ENCODE data around the gene ACACB.
"Not testable (repeated sequence)": the region's sequence is repeated elsewhere in the genome, so short reads cannot be mapped to it uniquely, and the experiment has no call there.

The ACACB gene

DNA sequence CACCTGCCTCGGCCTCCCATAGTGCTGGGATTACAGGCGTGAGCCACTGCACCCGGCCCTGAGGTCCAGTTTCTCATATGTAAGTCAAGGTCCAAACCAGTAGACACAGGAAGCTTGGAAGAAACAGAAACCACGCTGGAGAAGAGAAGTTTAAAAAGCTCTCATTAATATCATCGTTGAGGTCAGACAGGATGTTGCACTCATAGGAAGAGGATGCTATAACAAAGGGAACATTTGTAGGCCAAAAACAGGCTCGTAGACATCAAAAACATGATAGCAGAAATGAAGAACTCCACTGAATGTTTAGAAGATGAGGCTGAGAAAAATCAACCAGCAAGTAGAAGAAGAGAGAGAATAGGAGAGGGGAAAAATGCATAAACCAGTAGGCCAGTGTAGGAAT is 46.8 kb downstream of the ACACB start:
- DNase-seq: no peak
- intact Hi-C loops (cut with DNase I): no loop called here

DNA sequence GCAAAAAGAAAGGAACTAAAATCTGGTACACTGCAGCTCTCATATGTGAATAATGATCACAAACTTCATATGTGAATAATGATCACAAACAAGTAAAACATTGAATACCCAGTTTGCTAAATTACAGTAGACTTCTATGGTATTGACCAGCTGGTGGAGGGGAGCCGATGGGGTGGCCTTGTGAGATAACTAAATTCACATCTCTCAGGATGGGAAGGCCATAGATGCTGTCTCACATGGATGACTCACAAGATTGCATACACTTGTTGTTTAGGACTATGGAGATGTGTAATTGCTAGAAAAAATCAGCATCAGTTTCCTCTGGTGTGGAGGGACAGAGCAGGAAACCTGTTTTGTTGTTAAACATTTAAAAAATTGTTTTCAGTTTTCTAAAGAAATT is 49.2 kb downstream of the ACACB start:
- intact Hi-C loops (cut with DNase I): no loop called here
- no peak for DNase-seq

DNA sequence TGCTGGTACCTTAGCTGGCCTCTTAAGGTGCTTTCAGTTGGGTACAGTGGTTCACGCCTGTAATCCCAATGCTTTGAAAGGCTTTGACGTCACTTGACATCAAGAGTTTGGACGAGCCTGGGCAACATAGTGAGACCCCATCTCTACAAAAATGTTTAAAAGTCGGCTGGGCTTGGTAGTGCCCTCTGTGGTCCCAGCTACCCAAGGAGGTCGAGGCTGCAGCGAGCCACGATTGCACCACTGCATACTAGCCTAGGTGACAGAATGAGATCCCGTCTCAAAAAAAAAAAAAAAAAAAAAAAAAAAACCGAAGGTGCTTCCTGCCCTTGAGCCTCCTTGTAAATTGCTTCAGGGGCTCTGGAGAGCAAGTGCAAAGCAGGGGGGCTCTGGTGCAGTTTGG is 50.0 kb downstream of the ACACB start:
- no peak for DNase-seq
- intact Hi-C loops (cut with DNase I): no loop called here

DNA sequence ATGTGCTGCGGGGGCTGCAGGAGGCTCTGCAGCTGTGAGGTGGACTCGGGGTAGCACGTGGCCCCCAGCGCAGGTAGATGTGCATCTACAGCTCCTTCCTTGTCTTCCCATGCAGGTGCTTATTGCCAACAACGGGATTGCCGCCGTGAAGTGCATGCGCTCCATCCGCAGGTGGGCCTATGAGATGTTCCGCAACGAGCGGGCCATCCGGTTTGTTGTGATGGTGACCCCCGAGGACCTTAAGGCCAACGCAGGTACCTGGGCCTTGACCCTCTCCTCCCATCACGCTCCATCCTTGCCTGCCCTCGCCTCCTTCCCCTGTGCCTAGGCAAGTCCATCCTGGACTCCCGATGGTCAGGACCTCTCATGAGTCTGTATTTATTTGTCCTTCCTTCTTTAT is 51.4 kb downstream of the ACACB start:
- peak in 1 of 42 donors; percentile 19 for DNase-seq
- intact Hi-C loops (cut with DNase I): no loop called here

DNA sequence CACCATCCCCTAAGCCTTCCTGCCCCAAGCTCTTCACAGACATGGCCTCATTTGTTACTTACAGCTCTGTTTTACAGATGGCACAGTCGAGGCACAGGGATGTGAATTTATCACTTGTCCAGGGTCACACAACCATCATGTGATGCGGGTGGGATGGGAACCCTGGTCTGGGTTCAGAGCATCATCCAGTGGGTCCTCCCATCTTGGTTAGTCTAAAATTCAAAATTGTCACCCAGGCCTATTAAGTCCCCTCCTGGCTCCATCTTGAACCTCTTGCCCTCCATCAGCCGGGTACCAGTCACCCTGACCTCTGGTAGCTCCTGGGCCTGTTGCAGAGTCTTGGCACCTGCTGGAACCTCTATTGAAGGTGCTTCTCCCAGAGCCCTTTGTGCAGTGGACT is 52.9 kb downstream of the ACACB start:
- intact Hi-C loops (cut with DNase I): no loop called here
- DNase-seq: peak in 1 of 42 donors; percentile 8

DNA sequence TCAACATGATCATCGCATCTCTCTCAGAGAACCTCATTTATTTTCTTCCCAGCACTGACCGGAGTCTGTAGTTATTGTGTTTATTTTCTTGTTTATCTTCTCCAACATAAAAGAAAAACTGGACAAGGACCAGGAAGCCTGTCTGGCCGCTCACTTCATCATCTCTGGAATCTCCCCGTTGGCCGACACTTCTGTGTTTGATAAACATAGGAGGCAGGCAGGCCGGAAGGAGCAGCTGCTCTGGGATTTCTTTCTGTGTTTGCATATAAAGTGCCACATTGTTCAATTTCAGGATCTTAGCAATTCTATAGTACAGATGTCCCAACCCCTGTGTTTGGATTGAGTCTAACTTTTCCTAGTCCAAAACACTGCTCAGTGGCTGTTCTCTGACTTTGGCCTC is 53.3 kb downstream of the ACACB start:
- intact Hi-C loops (cut with DNase I): no loop called here
- DNase-seq: peak in 1 of 42 donors; percentile 11

DNA sequence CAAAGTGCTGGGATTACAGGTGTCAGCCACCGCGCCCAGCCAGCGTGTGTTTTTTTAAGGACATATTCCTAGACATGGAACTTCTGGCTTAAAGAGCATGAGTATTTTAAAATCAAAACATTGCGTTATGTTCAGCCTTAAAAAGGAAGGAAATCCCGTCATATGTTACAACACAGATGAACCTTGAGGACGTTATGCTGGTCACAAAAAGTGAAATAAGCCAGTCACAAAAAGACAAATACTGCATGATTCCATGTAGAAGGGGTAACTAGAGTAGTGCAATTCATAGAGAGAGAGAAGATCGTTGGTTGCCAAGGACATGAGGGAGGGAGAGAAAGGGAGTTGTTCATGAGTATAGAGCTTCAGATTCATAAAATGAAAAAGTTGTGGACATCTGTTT is 53.9 kb downstream of the ACACB start:
- DNase-seq: no peak
- intact Hi-C loops (cut with DNase I): no loop called here

DNA sequence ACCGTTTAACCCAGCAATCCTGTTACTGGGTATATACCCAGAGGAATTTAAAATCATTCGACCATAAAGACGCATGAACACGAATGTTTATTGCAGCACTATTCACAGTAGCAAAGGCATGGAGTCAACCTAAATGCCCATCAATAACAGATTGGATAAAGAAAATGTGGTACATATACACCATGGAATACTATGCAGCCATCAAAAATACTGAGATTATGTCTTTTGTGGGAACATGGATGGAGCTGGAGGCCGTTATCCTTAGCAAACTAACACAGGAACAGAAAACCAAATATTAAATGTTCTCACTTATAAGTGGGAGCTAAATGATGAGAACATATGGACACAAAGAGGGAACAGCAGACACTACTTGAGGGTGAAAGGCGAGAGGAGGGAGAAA is 56.4 kb downstream of the ACACB start:
- intact Hi-C loops (cut with DNase I); DNase-seq: not testable (repeated sequence)

DNA sequence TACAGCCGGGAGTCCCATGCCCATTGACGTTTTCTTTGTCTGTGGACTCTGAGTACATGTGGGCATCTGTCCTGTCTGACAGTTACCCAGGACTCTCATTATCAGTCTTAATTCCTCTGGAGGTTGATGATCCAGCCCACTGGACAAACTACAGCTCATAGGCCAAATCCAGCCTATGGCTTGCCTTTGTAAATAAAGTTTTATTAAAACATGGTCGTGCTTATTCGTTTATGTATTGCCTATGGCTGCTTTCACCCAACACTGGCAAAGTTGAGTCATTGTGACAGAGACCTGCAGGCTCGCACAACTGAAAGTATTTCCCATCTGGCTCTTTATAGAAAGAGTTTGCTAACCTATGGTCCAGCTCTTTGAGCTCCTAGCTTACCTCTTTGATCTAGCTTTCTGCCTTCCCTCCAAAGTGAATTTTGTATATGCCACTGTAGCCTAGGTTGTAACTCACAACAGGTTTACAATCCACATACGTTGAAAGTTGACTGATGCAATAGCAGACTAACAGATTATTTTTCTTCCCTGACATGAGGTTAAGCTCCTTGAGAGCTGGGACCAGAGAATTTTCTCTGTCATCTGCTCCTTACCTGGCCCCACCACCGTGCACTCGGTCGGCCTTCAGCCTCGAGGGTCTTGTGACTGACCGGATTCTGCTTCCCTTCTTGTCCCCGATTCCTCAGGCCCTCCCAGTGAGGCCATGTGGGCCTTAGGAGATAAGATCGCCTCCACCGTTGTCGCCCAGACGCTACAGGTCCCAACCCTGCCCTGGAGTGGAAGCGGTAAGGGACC is 57.3 kb downstream of the ACACB start:
- no peak for DNase-seq
- intact Hi-C loops (cut with DNase I): no loop called here

DNA sequence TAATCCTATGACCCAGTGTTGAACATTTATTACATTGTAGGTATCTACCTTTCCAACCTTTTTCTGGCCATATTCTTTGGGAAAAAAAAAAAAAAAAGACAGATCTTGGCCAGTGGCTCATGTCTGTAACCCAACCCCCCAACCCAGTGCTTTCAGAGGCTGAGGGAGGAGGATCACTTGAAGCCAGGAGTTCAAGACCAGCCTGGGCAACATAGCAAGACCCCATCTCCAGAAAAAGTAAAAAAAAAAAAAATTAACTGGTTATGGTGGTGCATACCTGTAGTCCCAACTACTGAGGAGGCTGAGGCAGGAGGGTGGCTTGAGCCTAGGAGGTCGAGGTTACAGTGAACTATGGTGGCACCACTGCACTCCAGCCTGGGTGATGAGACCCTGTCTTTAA is 58.1 kb downstream of the ACACB start:
- DNase-seq: no peak
- intact Hi-C loops (cut with DNase I): no loop called here

DNA sequence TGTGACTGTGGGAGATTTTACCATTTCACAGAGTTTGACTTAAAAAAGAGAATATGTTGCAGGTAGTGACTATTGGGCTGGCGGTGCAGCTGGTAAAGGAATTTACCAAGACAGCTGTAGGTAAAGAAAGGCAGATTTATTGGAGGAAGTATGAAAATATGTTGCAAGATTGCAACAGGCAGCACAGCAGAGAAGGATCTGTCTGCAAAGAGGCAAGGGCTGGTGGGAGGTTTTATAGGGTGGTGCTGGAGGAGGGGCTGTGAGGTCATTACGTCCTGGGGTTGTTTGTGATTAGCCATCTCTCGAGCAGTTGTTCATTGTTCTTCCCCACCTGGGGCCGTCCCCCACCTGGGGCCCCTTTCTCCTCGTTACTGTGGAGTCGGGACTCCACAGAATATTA is 62.1 kb downstream of the ACACB start:
- intact Hi-C loops (cut with DNase I): no loop called here
- peak in 1 of 42 donors; percentile 5 for DNase-seq

DNA sequence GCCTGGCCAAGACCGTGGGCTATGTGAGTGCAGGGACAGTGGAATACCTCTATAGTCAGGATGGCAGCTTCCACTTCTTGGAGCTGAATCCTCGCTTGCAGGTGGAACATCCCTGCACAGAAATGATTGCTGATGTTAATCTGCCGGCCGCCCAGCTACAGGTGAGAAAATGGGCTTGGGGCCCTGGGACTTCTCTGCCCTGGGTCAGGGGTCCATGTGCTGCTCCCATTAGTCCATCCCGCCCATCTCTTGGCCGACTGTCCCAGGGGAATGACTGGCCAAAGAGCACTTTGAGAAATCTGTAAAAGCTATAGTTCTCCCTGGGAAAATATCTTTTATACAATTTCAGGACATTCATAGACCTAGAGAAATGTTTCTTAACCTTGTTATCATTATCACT is 63.5 kb downstream of the ACACB start:
- intact Hi-C loops (cut with DNase I): no loop called here
- DNase-seq: no peak

DNA sequence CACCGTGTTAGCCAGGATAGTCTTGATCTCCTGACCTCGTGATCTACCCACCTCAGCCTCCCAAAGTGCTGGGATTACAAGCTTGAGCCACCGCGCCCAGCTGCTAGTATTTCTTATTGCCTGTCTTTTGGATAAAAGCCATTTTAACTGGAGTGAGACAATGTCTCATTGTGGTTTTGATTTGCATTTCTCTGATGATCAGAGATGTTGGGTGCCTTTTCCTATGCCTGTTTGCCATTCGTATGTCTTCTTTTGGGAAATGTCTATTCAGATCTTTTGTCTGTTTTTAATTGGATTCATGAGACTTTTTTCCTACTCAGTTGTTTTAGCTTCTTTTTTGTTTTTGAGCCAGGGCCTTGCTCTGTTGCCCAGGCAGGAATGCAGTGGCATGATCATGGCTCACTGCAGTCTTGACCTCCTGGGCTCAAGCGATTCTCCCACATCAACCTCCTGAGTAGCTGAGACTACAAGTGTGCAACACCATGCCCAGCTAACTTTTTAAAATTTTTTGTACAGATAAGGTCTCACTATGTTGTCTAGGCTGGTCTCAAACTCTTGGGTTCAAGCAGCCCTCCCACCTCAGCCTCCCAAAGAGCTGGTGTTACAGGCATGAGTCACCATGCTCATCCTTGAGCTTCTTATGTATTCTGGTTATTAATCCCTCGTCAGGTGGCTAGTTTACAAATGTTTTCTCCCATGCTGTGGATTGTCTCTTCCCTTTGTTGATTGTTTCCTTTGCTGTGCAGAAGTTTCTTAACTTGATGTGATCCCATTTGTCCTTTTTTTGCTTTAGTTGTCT is 65.9 kb downstream of the ACACB start:
- peak in 17 of 42 donors; percentile 11 to 64 (median 28) for DNase-seq
- intact Hi-C loops (cut with DNase I): no loop called here

DNA sequence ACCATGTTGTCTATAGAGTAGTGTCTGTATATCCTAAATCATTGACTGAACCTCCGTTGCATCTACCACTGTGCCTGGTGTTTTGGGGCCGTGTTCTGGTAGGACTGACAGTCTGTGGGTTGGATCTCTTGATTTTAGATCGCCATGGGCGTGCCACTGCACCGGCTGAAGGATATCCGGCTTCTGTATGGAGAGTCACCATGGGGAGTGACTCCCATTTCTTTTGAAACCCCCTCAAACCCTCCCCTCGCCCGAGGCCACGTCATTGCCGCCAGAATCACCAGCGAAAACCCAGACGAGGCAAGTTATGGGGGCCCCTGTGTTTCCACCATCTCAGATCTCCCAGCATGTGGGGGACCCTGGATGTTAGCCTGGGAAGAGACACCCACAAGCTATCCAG is 69.1 kb downstream of the ACACB start:
- DNase-seq: no peak
- intact Hi-C loops (cut with DNase I): no loop called here

DNA sequence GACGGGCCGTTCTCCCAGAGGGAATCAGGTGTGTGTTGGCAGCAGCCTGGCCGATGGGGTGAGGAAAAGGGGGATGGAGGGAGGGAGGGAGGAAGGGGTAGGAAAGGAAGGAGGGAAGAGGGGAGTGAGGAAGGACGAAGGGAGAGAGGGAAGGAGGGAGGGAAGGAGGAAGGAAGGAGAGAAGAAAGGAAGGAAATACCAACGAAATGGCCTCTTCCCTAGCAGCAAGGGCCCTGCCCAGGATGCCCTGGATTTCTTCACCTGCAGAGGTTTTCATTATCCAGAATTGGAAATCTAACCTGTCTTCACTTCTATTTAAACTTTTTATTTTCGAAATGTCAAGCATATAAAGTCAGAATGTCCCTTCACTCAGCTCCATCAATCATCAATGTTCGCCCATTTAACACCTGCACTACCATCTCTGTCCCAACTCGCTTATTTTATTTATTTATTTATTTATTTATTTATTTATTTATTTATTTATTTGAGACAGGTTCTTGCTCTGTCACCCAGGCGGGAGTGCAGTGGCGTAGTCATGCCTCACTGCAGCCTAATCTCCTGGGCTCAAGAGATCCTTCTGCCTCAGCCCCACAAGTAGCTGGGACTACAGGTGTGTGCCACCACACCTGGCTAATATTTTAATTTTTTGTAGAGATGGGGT is 70.7 kb downstream of the ACACB start:
- no peak for DNase-seq
- intact Hi-C loops (cut with DNase I): no loop called here

DNA sequence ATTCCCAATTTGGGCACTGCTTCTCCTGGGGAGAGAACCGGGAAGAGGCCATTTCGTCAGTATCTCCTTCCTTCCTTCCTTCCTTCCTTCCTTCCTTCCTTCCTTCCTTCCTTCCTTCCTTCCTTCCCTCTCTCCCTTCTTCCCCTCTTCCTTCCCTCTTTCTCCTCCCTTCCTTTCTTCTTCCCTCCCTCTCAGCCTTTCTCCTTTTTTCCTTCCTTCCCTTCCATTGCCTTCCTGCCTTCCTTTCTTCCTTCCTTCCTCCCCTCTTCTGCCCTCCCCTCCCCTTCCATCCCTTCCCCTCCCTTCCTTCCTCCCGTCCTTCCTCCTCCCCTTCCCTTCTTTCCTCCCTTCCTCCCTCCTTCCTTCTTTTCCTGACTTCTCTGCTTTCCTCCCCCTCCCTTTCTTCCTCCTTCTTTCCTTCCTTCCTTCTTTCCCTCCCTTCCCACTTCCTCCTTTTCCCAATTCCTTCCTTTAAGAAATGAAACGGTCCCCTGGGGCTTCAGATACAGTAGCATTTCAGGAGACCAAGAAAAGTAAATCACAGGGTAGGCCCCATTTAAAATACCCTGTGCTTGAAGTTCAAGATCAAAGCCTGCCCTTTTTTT is 71.8 kb downstream of the ACACB start:
- intact Hi-C loops (cut with DNase I): no loop called here

DNA sequence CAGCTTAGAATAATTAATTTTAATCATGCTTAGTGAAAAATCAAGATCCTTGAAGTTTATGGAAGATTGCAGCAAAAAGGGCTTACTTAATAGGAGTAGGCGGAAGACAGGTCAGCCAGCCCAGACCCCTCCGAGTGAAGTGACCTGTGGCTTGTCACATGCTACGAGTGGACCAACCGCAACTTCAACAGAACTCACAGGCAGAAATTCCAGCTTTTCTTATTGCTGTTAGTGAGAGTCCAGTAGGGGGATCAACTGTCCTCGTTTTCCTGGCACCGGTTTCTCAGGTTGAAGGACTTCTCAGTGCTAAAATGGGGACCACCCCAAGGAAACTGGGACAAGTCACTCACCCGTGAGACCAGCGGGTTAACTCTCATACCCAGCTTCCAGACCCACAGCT is 72.9 kb downstream of the ACACB start:
- intact Hi-C loops (cut with DNase I): no loop called here
- no peak for DNase-seq

More for the DNA sequence above, 71.8 kb downstream of the ACACB start:
- DNase-seq: no peak

DNA sequence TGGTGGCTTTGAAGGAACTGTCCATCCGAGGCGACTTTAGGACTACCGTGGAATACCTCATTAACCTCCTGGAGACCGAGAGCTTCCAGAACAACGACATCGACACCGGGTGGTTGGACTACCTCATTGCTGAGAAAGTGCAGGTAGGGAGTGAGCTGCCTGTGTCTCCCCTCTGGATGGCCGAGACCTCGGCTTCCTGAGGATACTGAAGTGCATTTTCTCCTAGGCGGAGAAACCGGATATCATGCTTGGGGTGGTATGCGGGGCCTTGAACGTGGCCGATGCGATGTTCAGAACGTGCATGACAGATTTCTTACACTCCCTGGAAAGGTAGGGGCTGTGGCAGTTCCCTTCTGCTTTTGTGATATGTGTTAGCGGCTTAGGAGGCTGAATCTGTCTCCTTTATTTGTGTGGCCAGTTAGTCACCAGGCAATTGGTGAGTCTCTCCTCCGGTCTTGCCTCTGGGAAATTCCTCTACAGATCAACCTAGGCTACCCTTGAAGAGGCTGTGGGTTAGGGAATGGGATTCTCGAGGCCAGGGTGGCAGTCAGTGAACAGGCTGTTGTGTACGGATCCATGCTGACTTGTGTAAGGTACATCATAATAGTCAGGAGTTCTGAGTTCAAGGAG is 75.3 kb downstream of the ACACB start:
- DNase-seq: no peak
- intact Hi-C loops (cut with DNase I): no loop called here

DNA sequence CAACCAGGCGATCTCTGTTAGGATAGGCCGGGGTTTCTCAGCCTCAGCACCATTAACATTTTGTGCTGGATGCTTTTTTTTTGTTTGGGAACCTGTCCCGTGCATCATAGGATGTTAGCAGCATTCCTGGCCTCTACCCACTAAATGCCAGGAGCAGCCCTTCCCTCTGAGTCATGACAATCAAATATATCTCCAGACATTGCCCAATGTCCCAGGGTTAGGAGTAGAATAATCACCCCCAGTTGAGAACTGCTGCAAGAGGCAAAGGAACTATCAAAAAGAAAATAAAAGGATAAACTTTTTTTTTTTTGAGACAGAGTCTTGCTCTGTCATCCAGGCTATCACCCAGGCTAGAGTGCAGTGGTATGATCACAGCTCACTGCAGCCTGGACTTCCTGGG is 76.0 kb downstream of the ACACB start:
- intact Hi-C loops (cut with DNase I): no loop called here

More for the DNA sequence above, 76.0 kb downstream of the ACACB start:
- no peak for DNase-seq
